GM19328 (cell line): ENCODE data around the gene ISG15.
"Not testable (repeated sequence)": the region's sequence is repeated elsewhere in the genome, so short reads cannot be mapped to it uniquely, and the experiment has no call there.

ENCODE experiments used
- ATAC-seq: cut with Tn5 transposase; IDR thresholded peaks from one replicate; pipeline ENCODE4 v1.9.1; 2021; ENCODE audit warnings: mild to moderate bottlenecking, moderate library complexity; ENCODE audit not compliant: unreplicated experiment

ISG15 gene

GRCh38 chr1:975365-975764 is 37.9 kb upstream of the ISG15 start:
- no peak for ATAC-seq

DNA sequence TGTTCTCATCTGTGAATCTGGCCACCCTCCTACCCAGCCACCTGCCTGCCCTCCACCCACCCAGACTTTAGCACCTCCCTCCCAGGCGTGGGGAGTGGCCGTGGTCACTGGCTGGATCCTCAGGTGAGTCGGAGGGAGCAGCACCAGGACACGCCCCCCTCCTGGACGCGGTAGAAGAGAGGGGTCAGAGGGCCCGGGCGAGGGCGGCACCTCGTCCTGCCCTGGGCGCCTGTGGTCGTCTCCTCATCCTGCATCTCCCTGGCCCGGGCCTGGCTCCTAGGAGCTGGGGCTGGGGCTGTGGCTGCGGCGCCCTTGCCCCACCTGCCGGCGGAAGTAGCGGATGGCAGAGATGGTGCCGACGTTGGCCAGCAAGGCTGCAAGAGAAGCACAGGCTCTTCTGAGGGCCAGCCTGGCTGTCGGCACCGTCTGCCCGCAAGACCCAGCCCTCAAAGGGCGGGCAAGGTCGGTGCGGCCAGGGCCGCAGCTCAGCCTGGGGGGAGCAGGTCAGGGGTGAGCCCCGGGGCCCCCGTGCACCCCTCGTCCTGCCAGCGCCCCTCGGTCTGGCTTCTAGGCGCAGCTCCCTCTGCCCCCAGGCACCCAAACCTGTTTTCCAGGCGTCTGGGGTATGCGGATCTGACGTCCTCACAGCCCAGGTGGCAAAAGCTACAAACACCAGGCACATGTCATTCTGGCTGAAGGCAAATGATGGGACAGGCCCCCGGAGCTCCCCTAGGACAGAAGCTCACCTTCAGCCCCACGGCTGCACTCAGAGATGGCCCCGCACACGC is 37.2 kb upstream of the ISG15 start:
- ATAC-seq: no peak

GRCh38 chr1:976791-977190 is 36.5 kb upstream of the ISG15 start:
- not testable (repeated sequence) for ATAC-seq

GRCh38 chr1:978069-978834 is 35.0 kb upstream of the ISG15 start:
- ATAC-seq: no peak

- no peak for ATAC-seq
Observed at GRCh38 chr1:978835-979743, 34.2 kb upstream of the ISG15 start.

- ATAC-seq: no peak
Observed at GRCh38 chr1:979744-980072, 33.6 kb upstream of the ISG15 start.

- ATAC-seq: no peak
Observed at GRCh38 chr1:980137-980571, 33.1 kb upstream of the ISG15 start.

GRCh38 chr1:980602-981395 is 32.5 kb upstream of the ISG15 start:
- ATAC-seq: no peak

- ATAC-seq: no peak
Observed at GRCh38 chr1:981491-981954, 31.8 kb upstream of the ISG15 start.

- no peak for ATAC-seq
Observed at GRCh38 chr1:981955-982558, 31.2 kb upstream of the ISG15 start, which contains the start of gene PERM1. Gene PERM1 (minus strand): TSS chr1:982093. CDS start chr1:981029, 1,064 bp downstream.

DNA sequence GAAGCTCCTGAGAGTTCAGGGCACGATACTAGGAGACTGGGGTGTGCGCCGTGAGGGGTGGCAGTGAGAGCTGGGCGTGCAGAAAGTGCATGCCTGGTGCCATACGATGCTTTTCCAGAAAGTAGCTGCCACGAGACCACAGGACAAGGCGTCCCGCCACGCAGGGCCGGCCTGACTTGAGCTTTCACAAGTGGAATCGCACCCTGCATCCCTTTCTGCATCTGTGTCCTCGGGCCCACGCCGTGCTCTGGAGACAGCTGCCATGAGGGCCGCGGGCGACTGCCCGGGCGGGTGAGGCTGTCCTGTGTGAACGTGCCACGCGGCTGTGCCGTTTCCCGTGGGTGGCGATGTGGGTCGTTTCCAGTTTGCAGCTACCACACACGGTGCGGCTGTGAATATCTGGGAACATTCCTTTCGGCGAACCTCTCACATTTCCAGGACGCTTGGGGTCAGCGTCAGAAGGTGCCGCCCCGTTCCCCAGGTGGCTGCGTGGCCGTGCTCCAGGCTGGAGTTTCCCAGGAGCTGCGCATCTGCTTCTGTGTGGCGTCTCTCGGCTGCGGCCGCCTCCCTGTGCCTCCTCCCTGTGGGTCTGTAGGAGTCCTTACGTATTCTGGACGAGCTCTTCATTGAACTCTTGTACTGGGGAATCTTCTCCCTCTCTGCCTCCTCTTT is 30.4 kb upstream of the ISG15 start:
- ATAC-seq: no peak

GRCh38 chr1:983798-984475 is 29.4 kb upstream of the ISG15 start:
- no peak for ATAC-seq

- no peak for ATAC-seq
Observed at GRCh38 chr1:984476-984814, 28.9 kb upstream of the ISG15 start.

- ATAC-seq: no peak
Observed at GRCh38 chr1:985126-985525, 28.2 kb upstream of the ISG15 start.

- ATAC-seq: not testable (repeated sequence)
Observed at GRCh38 chr1:988061-988460, 25.2 kb upstream of the ISG15 start.

GRCh38 chr1:991275-991674 is 22.0 kb upstream of the ISG15 start:
- ATAC-seq: not testable (repeated sequence)

DNA sequence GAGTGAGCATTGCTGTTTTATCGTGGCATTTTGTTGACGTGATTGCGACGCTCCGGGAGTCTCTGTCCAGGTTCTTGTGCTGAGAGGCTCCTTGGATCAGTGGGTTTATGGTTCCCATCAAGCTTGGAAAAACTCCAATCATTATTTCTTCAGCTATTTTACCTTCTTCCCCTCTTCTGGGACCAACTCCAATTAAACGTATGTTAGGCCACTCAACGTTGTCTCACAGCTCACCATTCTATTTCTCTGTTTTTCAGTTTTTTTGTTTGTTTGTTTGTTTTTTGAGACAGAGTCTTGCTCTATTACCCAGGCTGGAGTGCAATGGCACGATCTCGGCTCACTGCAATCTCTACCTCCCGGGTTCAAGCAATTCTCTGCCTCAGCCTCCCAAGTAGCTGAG is 21.4 kb upstream of the ISG15 start:
- ATAC-seq: no peak

- ATAC-seq: no peak
Observed at GRCh38 chr1:992362-992761, 20.9 kb upstream of the ISG15 start.
